ENCODE measurements around the gene TMBIM6.

GRCh38 chr12:49811136-49811535, 69.8 kb downstream of the TMBIM6 start:
- TF ChIP-seq CTCF (IDR thresholded peaks at IDR 0.05; ENCODE audit: poor library complexity) (no peak), EZH2 (IDR thresholded peaks at IDR 0.05; ENCODE audit: borderline replicate concordance) (no peak)
